CD1c-positive myeloid dendritic cell (primary cell): ENCODE data around the gene SMIM5.

Experiments used
- DNase-seq: peaks from one replicate; pipeline ENCODE4 v3.0.0-alpha.2; 2016; ENCODE audit errors: extremely low spot score

The SMIM5 gene

GRCh38 chr17:75603123-75603522 lies 30.1 kb upstream of the SMIM5 start:
- no peak for DNase-seq

- DNase-seq = no peak
Measured at GRCh38 chr17:75604034-75604695, 29.1 kb upstream of the SMIM5 start.

DNA sequence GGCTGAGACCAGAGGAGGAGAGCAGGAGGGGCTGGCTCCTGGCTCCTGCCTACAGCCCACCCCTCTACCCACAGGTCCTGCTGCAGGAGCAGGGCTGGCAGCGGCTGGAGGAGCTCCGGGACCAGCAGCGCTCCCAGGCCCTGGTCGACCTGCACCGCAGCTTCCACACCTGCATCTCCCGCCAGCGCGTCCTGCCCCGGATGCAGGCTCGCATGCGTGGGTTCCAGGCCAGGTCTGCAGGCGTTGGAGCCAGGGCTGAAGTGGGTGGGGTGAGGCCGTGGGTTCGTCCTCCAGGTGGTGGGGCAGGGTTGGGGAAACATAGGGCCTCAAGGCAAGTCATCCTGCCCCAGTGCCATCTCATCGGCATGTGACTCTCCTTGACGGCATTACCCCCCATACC lies 27.4 kb upstream of the SMIM5 start:
- no peak for DNase-seq

- no peak for DNase-seq
Measured at GRCh38 chr17:75607086-75607485, 26.1 kb upstream of the SMIM5 start.

GRCh38 chr17:75610103-75610984 lies 22.9 kb upstream of the SMIM5 start:
- DNase-seq = no peak

- no peak for DNase-seq
Measured at GRCh38 chr17:75611851-75612429, 21.3 kb upstream of the SMIM5 start.

GRCh38 chr17:75612906-75613626 lies 20.2 kb upstream of the SMIM5 start:
- no peak for DNase-seq

DNA sequence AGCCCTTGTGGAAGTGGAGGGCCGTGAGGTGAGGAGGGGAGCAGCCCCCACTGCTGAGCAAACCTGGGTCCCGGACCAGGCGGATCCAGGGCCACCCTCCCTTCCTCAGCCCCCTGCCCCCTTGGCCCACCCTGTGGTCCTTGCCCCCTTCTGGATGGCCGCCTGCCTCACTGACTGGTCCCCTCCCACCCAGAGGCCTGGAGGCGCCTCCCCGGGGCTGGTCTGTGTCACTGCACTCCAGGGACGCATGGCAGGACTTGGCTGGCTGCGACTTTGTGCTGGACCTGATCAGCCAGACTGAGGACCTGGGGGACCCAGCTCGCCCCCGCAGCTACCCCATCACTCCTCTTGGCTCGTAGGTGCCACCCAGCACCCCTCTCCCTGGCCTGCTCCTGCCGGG lies 19.2 kb upstream of the SMIM5 start:
- no peak for DNase-seq

DNA sequence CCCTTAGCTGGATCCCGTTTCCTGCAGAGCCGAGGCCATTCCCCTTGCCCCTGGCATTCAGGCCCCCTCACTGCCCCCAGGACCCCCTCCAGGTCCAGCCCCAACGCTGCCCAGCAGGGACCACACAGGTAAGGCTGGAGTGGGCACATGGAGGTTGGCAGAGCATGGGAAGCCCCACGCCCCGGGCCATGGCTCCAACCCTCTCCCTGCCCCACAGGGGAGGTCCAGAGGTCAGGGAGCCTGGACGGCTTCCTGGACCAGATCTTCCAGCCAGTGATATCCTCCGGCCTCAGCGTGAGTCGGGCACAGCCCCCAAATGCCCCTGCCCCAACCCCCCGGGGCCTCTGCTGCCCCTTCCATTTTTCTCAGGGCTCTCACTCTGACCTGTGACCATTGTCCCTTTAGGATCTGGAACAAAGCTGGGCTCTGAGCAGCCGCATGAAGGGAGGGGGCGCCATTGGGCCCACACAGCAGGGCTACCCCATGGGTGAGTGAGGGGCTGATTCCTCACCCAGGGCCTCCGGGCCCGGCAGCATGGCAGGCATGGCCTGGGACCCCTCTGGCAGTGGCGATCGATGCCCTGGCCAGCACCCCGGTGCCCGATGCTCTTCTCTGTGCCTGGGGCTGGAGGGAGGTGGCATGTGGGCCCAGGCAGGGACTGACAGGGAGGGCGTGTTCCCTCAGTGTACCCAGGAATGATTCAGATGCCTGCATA lies 18.5 kb upstream of the SMIM5 start:
- no peak for DNase-seq

DNA sequence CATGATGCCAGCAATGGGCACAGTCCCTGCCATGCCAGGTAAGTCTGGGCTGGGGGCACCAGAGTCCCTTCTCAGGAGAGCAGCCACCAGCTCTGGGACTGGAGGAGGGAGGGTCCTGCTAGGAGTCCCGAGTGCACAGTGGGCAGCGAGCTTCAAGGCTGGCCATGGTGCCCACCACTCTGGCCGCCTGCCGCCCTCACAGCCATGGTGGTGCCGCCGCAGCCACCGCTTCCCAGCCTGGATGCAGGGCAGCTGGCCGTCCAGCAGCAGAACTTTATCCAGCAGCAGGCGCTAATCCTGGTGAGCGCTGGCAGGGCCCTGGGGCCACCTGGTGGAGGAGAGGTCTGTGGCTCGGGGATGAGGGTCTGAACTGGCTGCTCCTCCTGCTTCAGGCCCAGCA lies 17.9 kb upstream of the SMIM5 start:
- DNase-seq = no peak

- no peak for DNase-seq
Measured at GRCh38 chr17:75616521-75617122, 16.6 kb upstream of the SMIM5 start.

- DNase-seq = no peak
Measured at GRCh38 chr17:75617218-75617617, 16.0 kb upstream of the SMIM5 start.

DNA sequence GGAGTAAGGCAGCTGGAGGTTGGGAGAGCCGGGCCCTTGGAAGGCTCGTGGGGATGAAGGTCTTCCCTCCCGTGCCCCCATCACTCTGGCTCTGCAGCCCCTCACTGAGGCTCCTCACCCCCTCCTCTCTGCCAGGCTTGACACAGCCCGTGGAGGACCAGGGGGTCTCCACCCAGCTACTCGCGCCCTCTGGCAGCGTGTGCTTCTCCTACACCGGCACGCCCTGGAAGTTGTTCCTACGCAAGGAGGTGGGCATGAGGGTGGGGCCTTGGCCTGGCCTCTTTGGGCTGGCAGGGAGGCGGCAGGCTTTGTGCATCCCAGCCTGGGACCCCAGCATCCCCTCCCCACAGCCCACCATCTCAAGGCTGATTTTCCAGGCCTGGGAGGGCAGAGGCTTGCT lies 15.6 kb upstream of the SMIM5 start:
- DNase-seq = no peak

DNA sequence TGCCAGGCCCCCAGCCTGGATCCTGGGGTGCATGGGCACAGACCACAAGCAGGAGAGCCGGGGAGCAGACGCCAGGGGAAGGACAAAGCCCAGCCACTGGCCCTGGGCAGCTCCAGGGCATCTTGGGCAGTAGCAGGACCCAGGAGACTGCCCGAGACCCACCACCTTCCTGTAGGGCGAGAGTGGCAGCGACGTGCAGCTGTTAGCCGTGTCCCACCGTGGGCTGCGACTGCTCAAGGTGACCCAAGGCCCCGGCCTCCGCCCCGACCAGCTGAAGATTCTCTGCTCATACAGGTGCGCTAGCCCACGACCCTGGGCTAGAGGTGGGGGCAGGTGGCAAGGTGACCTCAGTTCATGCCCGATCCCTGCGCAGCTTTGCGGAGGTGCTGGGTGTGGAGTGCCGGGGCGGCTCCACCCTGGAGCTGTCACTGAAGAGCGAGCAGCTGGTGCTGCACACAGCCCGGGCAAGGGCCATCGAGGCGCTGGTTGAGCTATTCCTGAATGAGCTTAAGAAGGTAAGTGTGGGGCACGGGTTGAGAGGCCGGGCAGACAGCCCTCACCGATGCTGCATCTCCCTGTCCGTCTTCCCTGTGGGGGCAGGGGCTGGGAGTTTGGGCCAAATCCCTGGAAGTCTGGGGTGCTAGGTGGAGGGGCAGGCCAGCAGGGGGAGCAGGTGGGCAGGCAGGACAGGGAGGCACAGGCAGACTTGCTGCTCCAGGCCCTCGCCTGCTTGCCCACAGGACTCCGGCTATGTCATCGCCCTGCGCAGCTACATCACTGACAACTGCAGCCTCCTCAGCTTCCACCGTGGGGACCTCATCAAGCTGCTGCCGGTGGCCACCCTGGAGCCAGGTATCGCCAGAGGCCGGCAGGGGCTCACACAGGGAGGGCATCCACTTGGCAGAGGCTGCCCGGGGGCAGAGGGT lies 13.5 kb upstream of the SMIM5 start:
- DNase-seq = no peak

DNA sequence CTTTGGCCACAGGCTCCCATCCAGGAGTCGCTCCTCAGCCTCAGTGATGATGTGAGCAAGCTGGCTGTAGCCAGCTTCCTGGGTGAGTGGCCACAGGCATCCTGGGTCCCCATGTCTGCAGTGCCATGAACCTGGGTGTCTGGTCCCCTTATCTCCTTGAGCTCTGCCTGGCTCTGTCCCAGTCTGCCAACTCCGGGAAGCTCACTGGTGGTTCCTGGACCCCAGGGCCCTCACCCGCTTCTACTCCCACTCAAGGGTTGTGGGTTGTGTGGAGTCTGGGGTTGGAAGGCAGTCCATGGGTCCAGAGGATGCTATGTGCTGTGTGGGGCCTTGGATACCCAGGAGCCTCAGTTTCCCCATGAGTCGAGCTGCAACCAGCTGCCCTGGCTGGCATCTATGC lies 11.7 kb upstream of the SMIM5 start:
- DNase-seq = no peak

DNA sequence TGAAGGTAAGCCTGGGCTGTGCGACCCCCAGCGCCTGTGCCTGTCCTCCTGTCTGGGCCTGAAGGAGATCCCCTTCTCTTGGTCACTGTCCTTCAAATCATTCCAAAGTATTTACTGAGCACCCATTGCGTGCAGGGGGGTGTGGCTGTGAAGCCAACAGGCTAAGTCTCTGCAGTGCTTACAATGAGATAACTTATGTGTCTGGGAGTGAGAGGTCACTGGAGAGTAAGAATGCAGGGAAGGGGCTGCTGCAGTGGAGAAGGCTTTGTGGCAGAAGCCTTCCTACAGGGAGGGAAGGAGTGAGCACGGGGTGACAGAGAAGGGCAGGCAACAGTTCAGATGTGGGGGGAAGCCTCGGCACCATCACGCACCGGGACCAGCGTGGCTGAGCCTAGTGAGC lies 11.2 kb upstream of the SMIM5 start:
- DNase-seq = no peak

DNA sequence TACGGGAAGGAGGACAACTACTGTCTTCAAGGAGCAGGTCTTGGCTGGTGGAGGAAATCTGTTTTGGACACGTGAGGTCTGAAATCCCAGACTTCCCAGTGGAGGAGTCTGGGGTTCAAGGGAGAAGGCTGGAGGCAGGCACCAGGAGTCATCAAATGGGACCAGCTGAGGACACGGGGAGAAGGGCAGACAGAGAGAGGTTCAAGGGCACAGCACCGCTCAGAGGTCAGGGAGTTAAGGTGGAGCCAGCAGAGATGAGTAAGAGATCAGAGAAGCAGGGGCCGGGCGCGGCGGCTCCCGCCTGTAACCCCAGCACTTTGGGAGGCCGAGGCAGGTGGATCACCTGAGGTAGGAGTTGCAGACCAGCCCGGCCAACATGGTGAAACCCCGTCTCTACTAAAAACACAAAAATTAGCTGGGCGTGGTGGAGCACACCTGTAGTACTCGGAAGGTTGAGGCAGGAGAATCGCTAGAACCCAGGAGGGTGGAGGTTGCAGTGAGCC lies 10.4 kb upstream of the SMIM5 start:
- DNase-seq = no peak

GRCh38 chr17:75623386-75623785 lies 9.8 kb upstream of the SMIM5 start:
- no peak for DNase-seq

DNA sequence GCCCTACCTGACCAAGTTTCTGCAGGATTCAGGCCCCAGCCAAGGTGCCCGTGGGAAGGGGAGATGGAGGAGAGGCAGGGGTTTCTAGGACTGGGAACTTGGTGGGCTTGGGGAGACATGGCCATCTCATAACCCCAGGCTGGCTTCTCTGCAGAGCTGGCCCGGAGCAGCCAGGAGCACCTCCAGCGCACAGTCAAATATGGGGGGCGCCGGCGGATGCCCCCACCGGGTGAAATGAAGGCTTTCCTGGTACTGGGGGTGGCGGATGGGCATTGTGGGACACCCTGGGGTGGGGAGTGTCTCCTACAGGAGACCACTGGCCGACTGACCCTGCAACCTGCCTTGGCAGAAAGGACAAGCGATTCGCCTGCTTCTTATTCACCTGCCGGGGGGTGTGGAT lies 9.2 kb upstream of the SMIM5 start:
- no peak for DNase-seq
